Stimulated activated CD8-positive, alpha-beta memory T cell treated with anti-CD3 and anti-CD28 coated beads, Interleukin-7, amount 100 ng/mL, for 1 hour (primary cell): ENCODE results near the gene GNA12.
"Not testable (repeated sequence)": the region's sequence is repeated elsewhere in the genome, so short reads cannot be mapped to it uniquely, and the experiment has no call there.

ENCODE experiments used
- DNase-seq, 2 donors: peaks; one replicate each; pipeline ENCODE4 v3.0.0-alpha.2; 2020; ENCODE audit warnings: low read depth in 2 of 2

The GNA12 gene

GRCh38 chr7:2714636-2715035 lies 129.5 kb downstream of the GNA12 start:
- no peak for DNase-seq

- no peak for DNase-seq
Measured at GRCh38 chr7:2713978-2714377, 130.1 kb downstream of the GNA12 start.

GRCh38 chr7:2713370-2713769 lies 130.7 kb downstream of the GNA12 start:
- DNase-seq, result no peak

GRCh38 chr7:2711895-2712675 lies 132.0 kb downstream of the GNA12 start:
- DNase-seq, result no peak

- no peak for DNase-seq
Measured at GRCh38 chr7:2710901-2711551, 133.1 kb downstream of the GNA12 start.

- no peak for DNase-seq
Measured at GRCh38 chr7:2710286-2710655, 133.8 kb downstream of the GNA12 start.

- DNase-seq, result peak; percentile 52 to 54
Measured at GRCh38 chr7:2709553-2710285, 134.4 kb downstream of the GNA12 start.

GRCh38 chr7:2708547-2709310 lies 135.4 kb downstream of the GNA12 start:
- no peak for DNase-seq

GRCh38 chr7:2708041-2708440 lies 136.1 kb downstream of the GNA12 start:
- no peak for DNase-seq

GRCh38 chr7:2707481-2707880 lies 136.6 kb downstream of the GNA12 start:
- DNase-seq, result no peak

- no peak for DNase-seq
Measured at GRCh38 chr7:2706685-2707126, 137.4 kb downstream of the GNA12 start.

GRCh38 chr7:2705371-2706096 lies 138.6 kb downstream of the GNA12 start:
- no peak for DNase-seq

- no peak for DNase-seq
Measured at GRCh38 chr7:2702594-2702957, 141.5 kb downstream of the GNA12 start.

GRCh38 chr7:2701832-2702593 lies 142.1 kb downstream of the GNA12 start:
- no peak for DNase-seq

- no peak for DNase-seq
Measured at GRCh38 chr7:2701424-2701823, 142.7 kb downstream of the GNA12 start.

- DNase-seq, result no peak
Measured at GRCh38 chr7:2700141-2700850, 143.8 kb downstream of the GNA12 start.

- no peak for DNase-seq
Measured at GRCh38 chr7:2699289-2699620, 144.9 kb downstream of the GNA12 start.

- peak in 1 of 2 donors; percentile 44 for DNase-seq
Measured at GRCh38 chr7:2698581-2699288, 145.4 kb downstream of the GNA12 start.

GRCh38 chr7:2694122-2694436 lies 150.0 kb downstream of the GNA12 start:
- not testable (repeated sequence) for DNase-seq
